Endothelial cell of umbilical vein (primary cell): ENCODE measurements around the gene HMGCS2. TPM values are rescaled to one million over a fixed set of nuclear protein-coding genes. Genes with fewer than 3 reads are reported as not detected.

Experiments used
- BruUV-seq: library from RNA; stranded (reverse); fragments of 400-500 nt; replicated peaks from 2 replicates; lab custom pipeline; 2021; lab: Mats Ljungman, UMichigan
- CTCF ChIA-PET: fragments of 300-600, 350-600 bp; sonication (Branson Sonifier 250); formaldehyde crosslinking; loops from one replicate; lab custom pipeline; 2021; ENCODE audit warnings: antibody characterized with exemption, inconsistent platforms; lab: Charles Lee
- POLR2A ChIA-PET: fragments of 300-600, 350-600 bp; sonication (Branson Sonifier 250); formaldehyde crosslinking; loops from one replicate; lab custom pipeline; 2021; ENCODE audit warnings: antibody characterized with exemption, inconsistent platforms; lab: Charles Lee
- DNase-seq: peaks from one replicate; pipeline ENCODE4 v3.0.0-alpha.2; 2011; ENCODE audit warnings: low read depth, low spot score
- FAIRE-seq: peaks from 2 replicates; lab custom pipeline; 2011; peaks lifted over from hg19 to GRCh38; lab: Jason Lieb, UNC
- H2AFZ ChIP-seq: 2 replicates; pipeline ENCODE4 v1.6.0; 2012; ENCODE audit warnings: low read depth, low read length, control low read depth, inconsistent platforms
- H3K27ac ChIP-seq: 2 replicates; pipeline ENCODE4 v1.5.1; 2011; ENCODE audit warnings: low read depth, mild to moderate bottlenecking, control low read depth, low read length, moderate library complexity; ENCODE audit not compliant: insufficient read depth
- H3K27me3 ChIP-seq, 2 experiments: 2 replicates each; pipeline versions ENCODE4 v1.6.0 to v1.6.1; 2011; ENCODE audit warnings: low read length in 2 of 2, mixed read lengths in 1 of 2; ENCODE audit not compliant: control insufficient read depth in 2 of 2, insufficient read depth in 2 of 2
- H3K36me3 ChIP-seq, 2 experiments: 2 replicates in 1 of 2; 3 replicates in 1 of 2; pipeline ENCODE4 v1.5.1; 2011; ENCODE audit warnings: low read length in 2 of 2, mild to moderate bottlenecking in 1 of 2, moderate library complexity in 1 of 2; ENCODE audit not compliant: control insufficient read depth in 2 of 2, insufficient read depth in 2 of 2; ENCODE audit errors: extremely low read depth in 1 of 2
- H3K4me1 ChIP-seq: 3 replicates; pipeline ENCODE4 v1.5.1; 2011; ENCODE audit warnings: mild to moderate bottlenecking, low read length; ENCODE audit not compliant: control insufficient read depth, insufficient read depth; ENCODE audit errors: extremely low read depth
- H3K4me2 ChIP-seq: 2 replicates; pipeline ENCODE4 v1.6.1; 2011; ENCODE audit warnings: low read length, control low read depth, mixed read lengths; ENCODE audit not compliant: insufficient read depth
- H3K4me3 ChIP-seq, 3 experiments: fragments of 200-600 bp in 1 of 3; sonication (generic), shearing (Covaris generic) in 1 of 3; replicated peaks in 1 of 3; 2 replicates each; pipeline ENCODE4 v1.5.1; 2011 to 2016; ENCODE audit warnings: control low read depth in 3 of 3, low read length in 3 of 3, mild to moderate bottlenecking in 2 of 3, inconsistent platforms in 1 of 3, low read depth in 1 of 3, moderate library complexity in 1 of 3; ENCODE audit not compliant: insufficient read depth in 1 of 3
- H3K79me2 ChIP-seq: 2 replicates; pipeline ENCODE4 v1.6.0; 2012; ENCODE audit warnings: low read length, inconsistent platforms; ENCODE audit not compliant: control insufficient read depth, insufficient read depth
- H3K9ac ChIP-seq: replicated peaks from 2 replicates; pipeline ENCODE3; 2011; ENCODE audit warnings: low read length, control low read depth; ENCODE audit not compliant: insufficient read depth; ENCODE audit errors: extremely low read depth
- H3K9me1 ChIP-seq: replicated peaks from 3 replicates; pipeline ENCODE4 v1.6.0; 2011; ENCODE audit warnings: mild to moderate bottlenecking, low read length; ENCODE audit not compliant: control insufficient read depth, insufficient read depth; ENCODE audit errors: extremely low read depth
- H3K9me3 ChIP-seq: replicated peaks from 2 replicates; pipeline ENCODE4 v1.5.1; 2012; ENCODE audit warnings: low read length, inconsistent platforms; ENCODE audit not compliant: control insufficient read depth, insufficient read depth
- H4K20me1 ChIP-seq: replicated peaks from 2 replicates; pipeline ENCODE3; 2011; ENCODE audit warnings: mild to moderate bottlenecking, low read length; ENCODE audit not compliant: control insufficient read depth, insufficient read depth; ENCODE audit errors: extremely low read depth
- EZH2 ChIP-seq: IDR thresholded peaks from 2 replicates; pipeline ENCODE4 v1.6.1; 2012; ENCODE audit warnings: borderline replicate concordance, low read depth, mild to moderate bottlenecking, moderate library complexity, low read length, inconsistent platforms; ENCODE audit not compliant: severe bottlenecking
- FOS ChIP-seq: IDR thresholded peaks from 2 replicates; pipeline ENCODE4 v1.6.1; 2011; ENCODE audit warnings: mild to moderate bottlenecking, low read length, moderate library complexity, borderline replicate concordance; ENCODE audit not compliant: insufficient read depth
- GATA2 ChIP-seq: IDR thresholded peaks from 2 replicates; pipeline ENCODE4 v1.7.0; 2011; ENCODE audit warnings: low read depth, mild to moderate bottlenecking, moderate library complexity, mixed read lengths, low read length; ENCODE audit not compliant: insufficient read length, insufficient read depth
- JUN ChIP-seq: IDR thresholded peaks from 2 replicates; pipeline ENCODE4 v1.6.1; 2011; ENCODE audit warnings: borderline replicate concordance, low read depth; ENCODE audit not compliant: insufficient read length, insufficient read depth
- MYC ChIP-seq: IDR thresholded peaks from one replicate; pipeline ENCODE4 v1.6.1; 2011; ENCODE audit warnings: mild to moderate bottlenecking, low read depth, low read length
- POLR2A ChIP-seq: IDR thresholded peaks from 2 replicates; pipeline ENCODE4 v1.6.1; 2012; ENCODE audit warnings: low read depth, mild to moderate bottlenecking, control low read depth, low read length
- POLR2AphosphoS5 ChIP-seq: IDR thresholded peaks from 2 replicates; pipeline ENCODE4 v1.6.1; 2012; ENCODE audit warnings: low read depth, mild to moderate bottlenecking, control low read depth, low read length, moderate library complexity; ENCODE audit not compliant: insufficient read depth
- dilution Hi-C: fragments of 300-500 bp; cut with MboI; formaldehyde crosslinking; loops from one replicate; pipeline ENCODE4 v1.15.0; 2019; ENCODE audit warnings: low sequenced_read_pairs; ENCODE audit not compliant: extremely low pct_ligation_motif_present
- intact Hi-C: fragments of 100-400 bp; cut with micrococcal nuclease; formaldehyde crosslinking; loops from one replicate; pipeline ENCODE4 v1.10.0; 2022
- polyA plus RNA-seq, 4 experiments: library from polyadenylated mRNA; depleted of rRNA in 3 of 4; stranded (reverse) in 3 of 4; unstranded in 1 of 4; fragments of >200 nt; gene quantifications; 2 replicates each; pipeline versions ENCODE4 v1.2.1 to v1.2.3, GENCODE V29; 2011 to 2012; ENCODE audit warnings: missing spikeins in 1 of 4
- total RNA-seq: library from RNA; stranded (reverse); gene quantifications from 2 replicates; pipeline ENCODE4 v1.2.3, GENCODE V29; 2021
- TF ChIP-seq, protein P1 (sequence below): IDR thresholded peaks from 2 replicates; pipeline ENCODE4 v1.6.1; 2011; ENCODE audit not compliant: insufficient read depth, insufficient read length
- TF ChIP-seq, protein P2 (sequence below), 2 donors: IDR thresholded peaks; 1 replicate in 1 of 2; 2 replicates in 1 of 2; pipeline ENCODE4 v1.5.1; 2011; ENCODE audit warnings: low read length in 2 of 2, mild to moderate bottlenecking in 2 of 2, moderate library complexity in 2 of 2, control low read depth in 1 of 2, inconsistent platforms in 1 of 2, low read depth in 1 of 2; ENCODE audit not compliant: insufficient read depth in 1 of 2; ENCODE audit errors: extremely low read depth in 1 of 2

HMGCS2 gene
- total and polyA plus RNA-seq, 2 donors (not counting 3 experiments of a cell fraction or from before 2014, with no cell fraction given): not detected

DNA sequence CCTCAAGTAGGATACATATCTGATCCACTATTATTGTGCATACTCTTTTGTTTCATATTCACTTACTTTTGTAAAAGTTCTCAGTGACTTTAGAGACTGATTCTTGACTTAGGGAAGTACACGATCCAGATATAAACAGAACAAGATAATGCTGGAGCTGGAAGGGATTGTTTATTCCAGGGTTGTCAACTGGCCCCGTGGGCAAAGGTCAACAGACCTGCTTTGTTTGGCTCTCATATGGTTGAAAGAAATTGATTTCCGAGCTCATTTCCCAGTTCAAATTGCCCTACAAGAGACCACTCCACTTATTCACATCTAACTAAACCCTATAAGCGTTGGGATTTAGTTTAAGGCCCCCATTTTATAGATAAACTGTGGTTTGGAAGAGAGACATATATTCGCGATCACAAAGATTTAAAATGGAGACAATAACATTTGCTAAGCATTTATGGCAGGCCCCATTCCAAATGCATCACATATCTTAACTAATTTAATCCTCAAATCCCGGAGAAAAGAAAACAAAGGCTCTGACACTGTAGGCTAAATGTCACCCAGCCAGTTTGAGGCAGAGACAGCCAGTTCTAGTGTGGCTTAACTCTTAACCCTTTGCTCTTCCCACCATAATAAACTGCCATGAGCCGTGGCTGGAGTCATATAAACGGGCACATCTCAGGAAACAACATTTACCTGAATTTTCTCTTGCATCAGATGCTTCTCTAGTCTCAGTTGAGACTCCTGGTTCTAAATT, 21.9 kb upstream of the HMGCS2 start:
- H3K9me3 ChIP-seq: no peaks in the 10 kb centered on the region
- intact Hi-C loops: no loop called here
- H3K36me3 ChIP-seq: no peaks in the 10 kb centered on the region
- no peaks in the 10 kb centered on the region for H3K9me1 ChIP-seq
- FAIRE-seq: no peak
- TF ChIP-seq, protein P1, sequence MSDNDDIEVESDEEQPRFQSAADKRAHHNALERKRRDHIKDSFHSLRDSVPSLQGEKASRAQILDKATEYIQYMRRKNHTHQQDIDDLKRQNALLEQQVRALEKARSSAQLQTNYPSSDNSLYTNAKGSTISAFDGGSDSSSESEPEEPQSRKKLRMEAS: no peak
- TF ChIP-seq FOS (no peak), GATA2 (no peak), EZH2 (no peak), POLR2A (no peak), JUN (no peak), MYC (no peak), POLR2AphosphoS5 (no peak)
- TF ChIP-seq, protein P2, sequence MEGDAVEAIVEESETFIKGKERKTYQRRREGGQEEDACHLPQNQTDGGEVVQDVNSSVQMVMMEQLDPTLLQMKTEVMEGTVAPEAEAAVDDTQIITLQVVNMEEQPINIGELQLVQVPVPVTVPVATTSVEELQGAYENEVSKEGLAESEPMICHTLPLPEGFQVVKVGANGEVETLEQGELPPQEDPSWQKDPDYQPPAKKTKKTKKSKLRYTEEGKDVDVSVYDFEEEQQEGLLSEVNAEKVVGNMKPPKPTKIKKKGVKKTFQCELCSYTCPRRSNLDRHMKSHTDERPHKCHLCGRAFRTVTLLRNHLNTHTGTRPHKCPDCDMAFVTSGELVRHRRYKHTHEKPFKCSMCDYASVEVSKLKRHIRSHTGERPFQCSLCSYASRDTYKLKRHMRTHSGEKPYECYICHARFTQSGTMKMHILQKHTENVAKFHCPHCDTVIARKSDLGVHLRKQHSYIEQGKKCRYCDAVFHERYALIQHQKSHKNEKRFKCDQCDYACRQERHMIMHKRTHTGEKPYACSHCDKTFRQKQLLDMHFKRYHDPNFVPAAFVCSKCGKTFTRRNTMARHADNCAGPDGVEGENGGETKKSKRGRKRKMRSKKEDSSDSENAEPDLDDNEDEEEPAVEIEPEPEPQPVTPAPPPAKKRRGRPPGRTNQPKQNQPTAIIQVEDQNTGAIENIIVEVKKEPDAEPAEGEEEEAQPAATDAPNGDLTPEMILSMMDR (IDR thresholded peaks at IDR 0.05; ENCODE audit: extremely low read depth in 1 of 2, insufficient read depth in 1 of 2, low read depth in 1 of 2, low read length in 2 of 2): no peak
- CTCF ChIA-PET: interaction anchor here (3.3 kb wide), 1 partner anchor 18 kb away, joined by 14 read pairs; no protein-coding TSS in a partner anchor
- POLR2A ChIA-PET: no interaction called here
- no peak for DNase-seq
- H3K4me3 ChIP-seq: no peak overlapping the region
- no peak overlapping the region for H3K9ac ChIP-seq
- no peaks in the 10 kb centered on the region for H3K79me2 ChIP-seq
- H3K27me3 ChIP-seq: peaks cover 4 to 12% of the 10 kb centered on the region in 2 experiments
- H4K20me1 ChIP-seq: no peaks in the 10 kb centered on the region
- dilution Hi-C loops: no loop called here
- BruUV-seq: no TSS peak
- H2AFZ ChIP-seq: no peak overlapping the region
- H3K4me1 ChIP-seq: no peaks in the 10 kb centered on the region
- H3K27ac ChIP-seq: no peak overlapping the region
- no peak overlapping the region for H3K4me2 ChIP-seq
